Naive thymus-derived CD8-positive, alpha-beta T cell (primary cell): ENCODE data around the gene THAP11. TPM values are rescaled to one million over a fixed set of nuclear protein-coding genes. Genes with fewer than 3 reads are reported as not detected.
"Not testable (repeated sequence)": the region's sequence is repeated elsewhere in the genome, so short reads cannot be mapped to it uniquely, and the experiment has no call there.

Experiments
- ATAC-seq, 2 donors: fragments of 150-1000 bp; cut with Tn5 transposase in 1 of 2; sonication (Bioruptor Pico), chemical (Tn5 transposase) in 1 of 2; 1 replicate in 1 of 2; 2 replicates in 1 of 2; pipeline ENCODE4 v1.10.0; 2021; ENCODE audit warnings: mild to moderate bottlenecking in 2 of 2, moderate library complexity in 2 of 2
- POLR2A ChIA-PET: fragments of 350-600 bp; sonication (Branson Sonifier 250); formaldehyde crosslinking; loops from one replicate; lab custom pipeline; 2021; ENCODE audit warnings: antibody characterized with exemption; lab: Charles Lee
- DNase-seq, 10 donors: peaks; one replicate each; pipeline versions ENCODE4 v3.0.0 to v3.0.0-alpha.2; 2020 to 2022
- H3K27ac Mint-ChIP-seq, 10 donors: one replicate each; pipeline ENCODE4 v1.8.0; 2020 to 2022; ENCODE audit warnings: mild to moderate bottlenecking in 10 of 10, mixed read lengths in 10 of 10, moderate library complexity in 4 of 10, inconsistent platforms in 1 of 10
- H3K27me3 Mint-ChIP-seq, 5 donors: one replicate each; pipeline ENCODE4 v1.8.0; 2021 to 2022; ENCODE audit warnings: mixed read lengths in 5 of 5
- H3K36me3 Mint-ChIP-seq, 3 donors: one replicate each; pipeline ENCODE4 v1.8.0; 2020 to 2022; ENCODE audit warnings: mixed read lengths in 3 of 3, mild to moderate bottlenecking in 2 of 3, inconsistent platforms in 1 of 3
- H3K4me1 Mint-ChIP-seq, 4 donors: one replicate each; pipeline ENCODE4 v1.8.0; 2021 to 2022; ENCODE audit warnings: mixed read lengths in 4 of 4
- H3K4me3 Mint-ChIP-seq, 10 donors: one replicate each; pipeline ENCODE4 v1.8.0; 2020 to 2022; ENCODE audit warnings: mild to moderate bottlenecking in 10 of 10, mixed read lengths in 10 of 10, moderate library complexity in 6 of 10, inconsistent platforms in 1 of 10
- H3K9me3 Mint-ChIP-seq, 9 donors: one replicate each; pipeline ENCODE4 v1.8.0; 2020 to 2022; ENCODE audit warnings: mixed read lengths in 9 of 9, mild to moderate bottlenecking in 3 of 9, inconsistent platforms in 1 of 9, moderate library complexity in 1 of 9
- polyA plus RNA-seq, 3 donors: library from polyadenylated mRNA; unstranded; fragments of 300-500 nt; fragmentation: Illumina TruSeq; gene quantifications; one replicate each; pipeline ENCODE4 v1.2.3, GENCODE V29; 2021
- total RNA-seq, 8 experiments: library from RNA in 2 of 8; stranded (reverse) in 2 of 8; gene quantifications; one replicate each; pipeline ENCODE4 v1.2.3 and lab custom pipeline; 2021 to 2026

THAP11 gene
- total and polyA plus RNA-seq, 5 experiments from 2014 or later: 63.8 to 158 (median 132) TPM

DNA sequence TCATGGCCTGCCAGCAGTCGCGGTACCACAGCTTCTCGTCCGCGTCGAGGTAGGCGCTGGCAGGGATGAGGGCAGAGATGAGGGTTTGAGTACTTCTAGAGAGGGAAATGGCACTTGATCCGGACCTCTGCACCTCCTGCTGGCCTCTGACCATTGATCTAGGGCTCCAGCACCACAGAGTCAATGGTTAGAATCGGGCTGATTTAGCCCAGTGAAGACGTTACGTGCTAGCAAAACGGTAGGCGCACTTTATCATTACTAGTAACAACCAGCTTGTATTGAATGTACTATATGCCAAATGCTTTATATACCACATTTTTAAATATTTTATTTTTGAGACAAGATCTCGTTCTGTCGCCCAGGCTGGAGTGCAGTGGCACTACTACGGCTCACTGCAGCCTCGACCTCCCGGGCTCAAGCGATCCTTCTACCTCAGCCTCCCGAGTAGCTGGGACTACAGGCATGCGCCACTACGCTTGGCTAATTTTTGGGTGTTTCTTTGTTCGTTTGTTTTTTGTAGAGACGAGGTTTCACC is 34.9 kb upstream of the THAP11 start:
- DNase-seq (no peak), ATAC-seq (no peak)
- Mint-ChIP-seq H3K27me3 (no peaks in the 10 kb centered on the region), H3K9me3 (no peaks in the 10 kb centered on the region), H3K4me1 (peaks cover 14 to 43% (median 39%) of the 10 kb centered on the region in 4 donors), H3K27ac (peak overlapping the region; percentile 77 to 98 (median 94)), H3K36me3 (peaks cover 0 to 16% (median 5%) of the 10 kb centered on the region in 3 donors), H3K4me3 (peak overlapping the region; percentile 87 to 96 (median 92))
- POLR2A ChIA-PET: interaction anchor here (0.5 to 2.2 kb wide), 20 partner anchors 9 to 529 kb away, joined by 3 to 14 read pairs (median 4); partner anchors contain the start of genes ACD, ATP6V0D1, EDC4 and GFOD2

DNA sequence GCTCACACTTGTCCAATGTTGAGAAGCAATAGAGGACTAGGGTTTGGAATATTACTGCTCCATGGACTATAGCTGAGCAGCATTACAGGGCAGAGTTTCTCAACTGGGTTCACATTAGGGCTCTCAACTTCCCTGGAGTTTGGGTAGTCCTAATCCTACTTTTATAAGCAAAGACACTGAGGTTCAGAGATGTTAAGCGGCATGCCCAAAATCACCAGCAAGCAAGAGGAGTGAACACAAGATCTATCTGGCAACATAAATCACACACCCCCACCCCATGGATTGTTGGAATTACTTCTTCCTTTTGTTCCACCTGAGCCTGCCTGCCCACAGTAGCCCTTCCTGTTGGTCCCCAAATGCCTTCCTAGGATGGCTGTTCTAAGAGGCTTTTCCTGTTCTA is 30.2 kb upstream of the THAP11 start:
- peaks cover 3 to 13% (median 10%) of the 10 kb centered on the region in 4 donors for H3K4me1 Mint-ChIP-seq
- no peak overlapping the region for H3K27ac Mint-ChIP-seq
- POLR2A ChIA-PET: no interaction called here
- no peaks in the 10 kb centered on the region for H3K36me3 Mint-ChIP-seq
- DNase-seq: no peak
- no peak for ATAC-seq
- no peaks in the 10 kb centered on the region for H3K27me3 Mint-ChIP-seq
- H3K9me3 Mint-ChIP-seq: no peaks in the 10 kb centered on the region
- H3K4me3 Mint-ChIP-seq: no peak overlapping the region

GRCh38 chr16:67814567-67814966 is 27.6 kb upstream of the THAP11 start:
- DNase-seq: no peak
- no peaks in the 10 kb centered on the region for H3K36me3 Mint-ChIP-seq
- no peak for ATAC-seq
- H3K4me1 Mint-ChIP-seq: peaks cover 3 to 7% (median 6%) of the 10 kb centered on the region in 4 donors
- no peaks in the 10 kb centered on the region for H3K27me3 Mint-ChIP-seq
- no peak overlapping the region for H3K4me3 Mint-ChIP-seq
- H3K27ac Mint-ChIP-seq: no peak overlapping the region
- POLR2A ChIA-PET: no interaction called here
- H3K9me3 Mint-ChIP-seq: no peaks in the 10 kb centered on the region

DNA sequence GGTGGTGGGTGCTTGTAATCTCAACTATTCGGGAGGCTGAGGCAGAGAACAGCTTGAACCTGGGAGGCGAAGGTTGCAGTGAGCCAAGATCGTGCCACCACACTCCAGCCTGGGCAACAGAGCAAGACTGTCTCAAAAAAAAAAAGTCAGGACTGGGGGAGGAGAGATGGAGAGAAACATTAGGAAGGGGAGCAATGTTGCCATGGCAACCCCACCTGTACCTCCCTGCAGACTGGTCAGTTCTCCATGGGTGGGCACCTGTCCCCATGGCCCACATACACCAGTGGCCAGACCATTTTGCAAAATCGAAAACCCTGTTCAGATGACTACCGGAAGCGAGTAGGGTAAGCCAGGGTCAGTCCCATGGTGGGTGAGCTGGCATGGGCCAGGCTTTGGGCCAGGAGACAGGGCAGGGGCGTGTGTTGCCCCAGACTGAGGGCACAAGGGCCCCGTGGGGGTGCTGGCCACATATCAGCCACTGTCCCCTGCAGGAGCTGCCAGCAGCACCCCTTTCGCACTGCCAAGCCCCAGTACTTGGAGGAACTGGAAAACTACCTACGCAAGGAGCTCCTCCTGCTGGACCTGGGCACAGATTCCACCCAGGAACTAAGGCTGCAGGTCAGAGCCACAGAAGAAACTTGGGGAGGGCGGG is 21.4 kb upstream of the THAP11 start:
- Mint-ChIP-seq H3K27ac (peak overlapping the region in 1 of 10 donors; percentile 64), H3K4me1 (peaks cover 3 to 7% (median 6%) of the 10 kb centered on the region in 4 donors), H3K36me3 (peaks cover 0 to 2% (median 0%) of the 10 kb centered on the region in 3 donors), H3K27me3 (no peaks in the 10 kb centered on the region), H3K4me3 (no peak overlapping the region), H3K9me3 (no peaks in the 10 kb centered on the region)
- ATAC-seq (no peak), DNase-seq (no peak)
- POLR2A ChIA-PET: no interaction called here

DNA sequence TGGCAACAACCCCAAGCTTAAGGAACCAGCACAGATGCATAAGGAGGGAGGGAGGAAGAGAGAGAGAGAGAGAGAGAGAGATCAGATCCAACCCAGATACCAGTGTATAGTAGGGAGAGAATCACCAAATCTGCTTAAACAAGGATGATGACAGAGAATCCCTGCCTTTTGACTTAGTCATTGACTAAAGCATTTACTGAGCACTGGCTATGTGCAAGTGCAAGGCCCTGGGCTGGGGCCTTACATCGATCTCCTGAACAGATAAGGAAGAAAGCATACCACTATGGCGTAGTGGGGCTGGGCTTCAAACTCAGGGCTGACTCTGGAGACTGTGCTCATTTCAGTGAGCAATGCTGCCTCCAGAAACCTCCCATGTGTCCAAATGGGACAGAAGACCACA is 19.6 kb upstream of the THAP11 start:
- ATAC-seq (no peak), DNase-seq (no peak)
- no peaks in the 10 kb centered on the region for H3K4me1 Mint-ChIP-seq
- H3K36me3 Mint-ChIP-seq: peaks cover 0 to 5% (median 0%) of the 10 kb centered on the region in 3 donors
- no peak overlapping the region for H3K27ac Mint-ChIP-seq
- no peaks in the 10 kb centered on the region for H3K27me3 Mint-ChIP-seq
- no peak overlapping the region for H3K4me3 Mint-ChIP-seq
- H3K9me3 Mint-ChIP-seq: no peaks in the 10 kb centered on the region
- POLR2A ChIA-PET: no interaction called here

- H3K4me3 Mint-ChIP-seq: no peak overlapping the region
- DNase-seq: no peak
- POLR2A ChIA-PET: no interaction called here
- H3K27me3 Mint-ChIP-seq: no peaks in the 10 kb centered on the region
- no peak for ATAC-seq
- H3K27ac Mint-ChIP-seq: peak overlapping the region in 2 of 10 donors; percentile 27 to 61
- H3K9me3 Mint-ChIP-seq: no peaks in the 10 kb centered on the region
- peaks cover 0 to 2% (median 0%) of the 10 kb centered on the region in 4 donors for H3K4me1 Mint-ChIP-seq
- peaks cover 0 to 18% (median 3%) of the 10 kb centered on the region in 3 donors for H3K36me3 Mint-ChIP-seq
These were observed 17.0 kb upstream of the THAP11 start for GRCh38 chr16:67825119-67825518.

DNA sequence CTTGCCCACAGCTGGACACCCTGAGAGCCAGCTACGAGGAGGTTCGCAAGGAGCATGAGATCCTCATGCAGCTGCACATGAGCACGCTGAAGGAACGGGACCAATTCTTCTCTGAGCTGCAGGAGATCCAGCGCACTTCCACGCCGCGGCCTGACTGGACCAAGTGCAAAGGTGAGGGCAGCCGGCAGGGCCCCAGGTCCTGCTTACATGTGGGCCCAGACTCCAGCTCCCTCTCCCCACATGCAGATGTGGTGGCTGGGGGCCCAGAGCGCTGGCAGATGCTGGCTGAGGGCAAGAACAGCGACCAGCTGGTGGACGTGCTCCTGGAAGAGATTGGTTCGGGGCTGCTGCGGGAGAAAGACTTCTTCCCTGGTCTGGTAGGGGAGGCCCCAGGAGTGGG is 16.2 kb upstream of the THAP11 start:
- POLR2A ChIA-PET: no interaction called here

GRCh38 chr16:67828651-67829050 is 13.5 kb upstream of the THAP11 start:
- Mint-ChIP-seq H3K4me3 (no peak overlapping the region), H3K9me3 (no peaks in the 10 kb centered on the region), H3K4me1 (peaks cover 5 to 14% (median 10%) of the 10 kb centered on the region in 4 donors), H3K27me3 (no peaks in the 10 kb centered on the region), H3K36me3 (peaks cover 0 to 23% (median 3%) of the 10 kb centered on the region in 3 donors), H3K27ac (no peak overlapping the region)
- DNase-seq (no peak), ATAC-seq (no peak)
- POLR2A ChIA-PET: no interaction called here

More for the DNA sequence above, 16.2 kb upstream of the THAP11 start:
- Mint-ChIP-seq H3K36me3 (peaks cover 0 to 21% (median 3%) of the 10 kb centered on the region in 3 donors), H3K4me1 (peaks cover 0 to 2% (median under 1%) of the 10 kb centered on the region in 4 donors), H3K27me3 (no peaks in the 10 kb centered on the region), H3K9me3 (no peaks in the 10 kb centered on the region), H3K4me3 (no peak overlapping the region), H3K27ac (peak overlapping the region in 2 of 10 donors; percentile 40 to 86)
- ATAC-seq (no peak), DNase-seq (no peak)

DNA sequence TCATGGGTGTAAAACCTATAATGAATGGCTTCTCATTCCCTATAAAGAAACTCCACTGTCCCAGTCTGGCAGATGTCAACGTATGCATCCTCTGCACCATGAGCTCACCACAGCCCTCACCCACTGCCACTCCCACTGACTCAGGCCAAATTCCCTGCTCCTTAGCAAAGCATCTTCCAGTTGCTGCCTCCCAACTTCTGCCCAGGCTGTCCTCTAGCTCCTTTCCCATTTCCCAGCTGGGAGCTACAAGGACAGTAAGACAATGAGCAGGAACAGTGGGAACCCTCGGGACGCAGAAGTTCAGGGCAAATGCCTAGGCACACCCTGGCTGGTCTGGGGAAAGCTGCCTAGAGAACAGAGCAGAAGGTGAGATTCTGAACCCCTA is 9.1 kb upstream of the THAP11 start:
- peak overlapping the region; percentile 85 to 98 (median 92) for H3K4me3 Mint-ChIP-seq
- H3K27ac Mint-ChIP-seq: peak overlapping the region in 6 of 10 donors; percentile 31 to 88 (median 66)
- H3K36me3 Mint-ChIP-seq: peaks cover 0 to 18% (median 3%) of the 10 kb centered on the region in 3 donors
- POLR2A ChIA-PET: interaction anchor here (0.5 to 1.8 kb wide), 10 partner anchors 10 to 453 kb away, joined by 3 to 15 read pairs (median 5); partner anchors contain the start of genes EDC4, NUTF2, RANBP10 and THAP11
- DNase-seq: no peak
- H3K9me3 Mint-ChIP-seq: no peaks in the 10 kb centered on the region
- no peak for ATAC-seq
- H3K4me1 Mint-ChIP-seq: peaks cover 5 to 19% (median 15%) of the 10 kb centered on the region in 4 donors
- no peaks in the 10 kb centered on the region for H3K27me3 Mint-ChIP-seq

- POLR2A ChIA-PET: interaction anchor here (0.5 to 1.8 kb wide), 15 partner anchors 9 to 453 kb away, joined by 3 to 15 read pairs (median 5); partner anchors contain the start of genes DPEP2, EDC4, NFATC3 and RANBP10
- H3K4me1 Mint-ChIP-seq: peaks cover 5 to 19% (median 15%) of the 10 kb centered on the region in 4 donors
- ATAC-seq (peak; percentile 99 to 100), DNase-seq (peak; percentile 81 to 96 (median 91))
- H3K36me3 Mint-ChIP-seq: peaks cover 0 to 14% (median 2%) of the 10 kb centered on the region in 3 donors
- no peaks in the 10 kb centered on the region for H3K27me3 Mint-ChIP-seq
- peak overlapping the region; percentile 43 to 93 (median 84) for H3K27ac Mint-ChIP-seq
- no peaks in the 10 kb centered on the region for H3K9me3 Mint-ChIP-seq
- H3K4me3 Mint-ChIP-seq: peak overlapping the region; percentile 85 to 98 (median 92)
These were observed 8.5 kb upstream of the THAP11 start for GRCh38 chr16:67833415-67834241.

DNA sequence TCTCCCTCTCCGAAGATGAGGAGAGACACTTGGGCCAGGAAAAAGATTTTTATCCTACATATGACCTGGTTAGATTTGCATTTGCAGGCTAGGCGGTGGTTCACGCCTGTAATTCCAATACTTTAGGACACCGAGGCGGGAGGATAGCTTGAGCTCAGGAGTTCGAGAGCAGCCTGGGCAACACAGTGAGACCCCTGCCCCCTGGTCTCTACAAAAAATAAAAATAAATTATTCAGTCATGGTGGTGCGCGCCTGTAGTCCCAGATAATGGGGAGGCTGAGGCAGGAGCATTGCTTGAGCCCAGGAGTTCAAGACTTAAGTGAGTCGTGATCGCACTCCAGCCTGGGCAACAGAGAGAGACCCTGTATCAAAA is 7.9 kb upstream of the THAP11 start:
- POLR2A ChIA-PET: interaction anchor here (0.7 to 1.8 kb wide), 11 partner anchors 9 to 251 kb away, joined by 3 to 15 read pairs (median 5); partner anchors contain the start of genes DPEP2, EDC4, NFATC3 and RANBP10
- H3K36me3 Mint-ChIP-seq: peaks cover 0 to 10% (median 0%) of the 10 kb centered on the region in 3 donors
- peaks cover 5 to 19% (median 15%) of the 10 kb centered on the region in 4 donors for H3K4me1 Mint-ChIP-seq
- no peaks in the 10 kb centered on the region for H3K27me3 Mint-ChIP-seq
- H3K4me3 Mint-ChIP-seq: peak overlapping the region; percentile 85 to 98 (median 92)
- ATAC-seq: no peak
- H3K27ac Mint-ChIP-seq: peak overlapping the region; percentile 43 to 93 (median 84)
- no peaks in the 10 kb centered on the region for H3K9me3 Mint-ChIP-seq
- no peak for DNase-seq

DNA sequence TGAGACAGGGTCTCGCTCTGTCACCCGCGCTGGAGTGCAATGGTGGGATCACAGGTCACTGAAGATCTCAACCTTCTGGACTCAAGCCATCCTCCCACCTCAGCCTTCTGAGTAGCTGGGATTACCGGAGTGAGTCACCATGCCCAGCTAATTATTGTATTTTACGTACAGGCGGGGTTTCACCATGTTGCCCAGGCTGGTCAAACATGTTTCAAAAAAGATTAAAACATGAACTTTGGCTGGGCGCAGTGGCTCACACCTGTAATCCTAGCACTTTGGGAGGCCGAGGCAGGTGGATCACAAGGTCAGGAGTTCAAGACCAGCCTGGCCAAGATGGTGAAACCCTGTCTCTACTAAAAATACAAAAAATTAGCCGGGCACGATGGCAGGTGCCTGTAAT is 4.9 kb upstream of the THAP11 start:
- not testable (repeated sequence) for DNase-seq, H3K36me3 Mint-ChIP-seq, H3K4me3 Mint-ChIP-seq, ATAC-seq, H3K9me3 Mint-ChIP-seq, H3K27me3 Mint-ChIP-seq, H3K27ac Mint-ChIP-seq
- POLR2A ChIA-PET: interaction anchor here (2.1 kb wide), 1 partner anchor 21 kb away, joined by 6 read pairs; no protein-coding TSS in a partner anchor
- H3K4me1 Mint-ChIP-seq: peaks cover 4 to 22% (median 21%) of the 10 kb centered on the region in 4 donors
